Caco-2 (cell line): ENCODE measurements around the gene LSMEM2. TPM values are rescaled to one million over a fixed set of nuclear protein-coding genes. Genes with fewer than 3 reads are reported as not detected.
"Not testable (repeated sequence)": the region's sequence is repeated elsewhere in the genome, so short reads cannot be mapped to it uniquely, and the experiment has no call there.

Experiments
- BruUV-seq: library from RNA; stranded (reverse); fragments of 400-500 nt; replicated peaks from 2 replicates; lab custom pipeline; 2021; lab: Mats Ljungman, UMichigan
- CTCF ChIA-PET: fragments of 300-600 bp; sonication (Branson Sonifier 250); formaldehyde crosslinking; loops from one replicate; lab custom pipeline; 2022; ENCODE audit warnings: antibody characterized with exemption; lab: Charles Lee
- POLR2A ChIA-PET: fragments of 300-600 bp; sonication (Branson Sonifier 250); formaldehyde crosslinking; loops from one replicate; lab custom pipeline; 2022; ENCODE audit warnings: antibody characterized with exemption; lab: Charles Lee
- DNase-seq, 2 experiments: peaks; one replicate each; pipeline versions ENCODE4 v3.0.0 to v3.0.0-alpha.2; 2020 to 2022
- H3K27me3 ChIP-seq: replicated peaks from 2 replicates; pipeline ENCODE4 v1.6.0; 2011; ENCODE audit warnings: low read length; ENCODE audit not compliant: control insufficient read depth, insufficient read depth
- H3K36me3 ChIP-seq: 2 replicates; pipeline ENCODE4 v1.5.1; 2011; ENCODE audit warnings: low read length; ENCODE audit not compliant: control insufficient read depth, insufficient read depth
- H3K4me1 ChIP-seq: fragments of 250-450 bp; sonication (Bioruptor Pico); 2 replicates; pipeline ENCODE4 v1.5.1; 2020; ENCODE audit warnings: mild to moderate bottlenecking
- H3K4me3 ChIP-seq: 2 replicates; pipeline ENCODE4 v1.5.1; 2011; ENCODE audit warnings: low read depth, mild to moderate bottlenecking, control low read depth, low read length
- H3K9me3 ChIP-seq: fragments of 250-450 bp; sonication (Bioruptor Pico); 2 replicates; pipeline ENCODE4 v1.5.1; 2020; ENCODE audit warnings: mild to moderate bottlenecking, moderate library complexity
- H3K27ac Mint-ChIP-seq: one replicate; pipeline ENCODE4 v1.8.0; 2022; ENCODE audit warnings: mixed read lengths; ENCODE audit not compliant: unreplicated experiment
- H3K27me3 Mint-ChIP-seq: one replicate; pipeline ENCODE4 v1.8.0; 2022; ENCODE audit warnings: mixed read lengths; ENCODE audit not compliant: insufficient read depth, unreplicated experiment
- H3K36me3 Mint-ChIP-seq: one replicate; pipeline ENCODE4 v1.8.0; 2022; ENCODE audit warnings: mild to moderate bottlenecking, mixed read lengths; ENCODE audit not compliant: insufficient read depth, unreplicated experiment
- H3K4me1 Mint-ChIP-seq: one replicate; pipeline ENCODE4 v1.8.0; 2022; ENCODE audit warnings: low read depth, mixed read lengths; ENCODE audit not compliant: unreplicated experiment
- H3K4me3 Mint-ChIP-seq: one replicate; pipeline ENCODE4 v1.8.0; 2022; ENCODE audit warnings: mild to moderate bottlenecking, moderate library complexity, mixed read lengths; ENCODE audit not compliant: unreplicated experiment
- H3K9me3 Mint-ChIP-seq: one replicate; pipeline ENCODE4 v1.8.0; 2022; ENCODE audit warnings: mixed read lengths; ENCODE audit not compliant: unreplicated experiment
- CTCF ChIP-seq, 2 experiments: fragments of 200-600 bp in 1 of 2; IDR thresholded peaks; 1 replicate in 1 of 2; 2 replicates in 1 of 2; pipeline versions ENCODE4 v1.5.1 to v1.8.0; 2011 to 2022; ENCODE audit warnings: antibody characterized with exemption in 1 of 2, control low read depth in 1 of 2, inconsistent platforms in 1 of 2, low read depth in 1 of 2, low read length in 1 of 2, mild to moderate bottlenecking in 1 of 2, moderate library complexity in 1 of 2; ENCODE audit not compliant: insufficient read depth in 1 of 2, severe bottlenecking in 1 of 2, unreplicated experiment in 1 of 2
- intact Hi-C: fragments of 100-400 bp; cut with micrococcal nuclease; formaldehyde crosslinking; loops from one replicate; pipeline ENCODE4 v1.10.0; 2022; ENCODE audit not compliant: unreplicated experiment
- total RNA-seq: library from RNA; stranded (reverse); gene quantifications from 2 replicates; pipeline ENCODE4 v1.2.3, GENCODE V29; 2022

The LSMEM2 gene
- total RNA-seq, 1 experiment from 2014 or later = not detected

- no peak for DNase-seq
- Histone ChIP-seq H3K27me3 (no peaks in the 10 kb centered on the region), H3K4me1 (peaks cover 9% of the 10 kb centered on the region), H3K9me3 (no peaks in the 10 kb centered on the region), H3K4me3 (no peak overlapping the region), H3K36me3 (no peaks in the 10 kb centered on the region; the same call in none of the 2 replicates)
- Mint-ChIP-seq H3K27me3 (no peaks in the 10 kb centered on the region), H3K4me1 (no peaks in the 10 kb centered on the region), H3K36me3 (peaks cover 15% of the 10 kb centered on the region), H3K9me3 (no peaks in the 10 kb centered on the region), H3K27ac (no peak overlapping the region), H3K4me3 (no peak overlapping the region)
- ChIA-PET CTCF (interaction anchor here (0.9 kb wide), 1 partner anchor 13 kb away, joined by 3 read pairs; no protein-coding TSS in a partner anchor), POLR2A (interaction anchor here (0.5 kb wide), 1 partner anchor 326 kb away, joined by 8 read pairs; the partner anchor contains the start of gene HEMK1)
- no peak for TF ChIP-seq CTCF (IDR thresholded peaks at IDR 0.05; ENCODE audit: insufficient read depth in 1 of 2, low read depth in 1 of 2, low read length in 1 of 2, severe bottlenecking in 1 of 2, unreplicated experiment in 1 of 2)
- no TSS peak for BruUV-seq
- intact Hi-C loops = no loop called here
These were observed 35.9 kb upstream of the LSMEM2 start for GRCh38 chr3:50242851-50243542.

GRCh38 chr3:50243543-50243895 is 35.4 kb upstream of the LSMEM2 start:
- H3K36me3 Mint-ChIP-seq = peaks cover 15% of the 10 kb centered on the region
- no peak for TF ChIP-seq CTCF (IDR thresholded peaks at IDR 0.05; ENCODE audit: insufficient read depth in 1 of 2, low read depth in 1 of 2, low read length in 1 of 2, severe bottlenecking in 1 of 2, unreplicated experiment in 1 of 2)
- H3K4me1 Mint-ChIP-seq = no peaks in the 10 kb centered on the region
- Histone ChIP-seq H3K4me1 (peaks cover 8% of the 10 kb centered on the region), H3K27me3 (no peaks in the 10 kb centered on the region), H3K4me3 (no peak overlapping the region), H3K9me3 (no peaks in the 10 kb centered on the region), H3K36me3 (no peaks in the 10 kb centered on the region; the same call in none of the 2 replicates)
- CTCF ChIA-PET = interaction anchor here (0.9 to 1.0 kb wide), 2 partner anchors 8 to 14 kb away, joined by 3 to 7 read pairs; partner anchors contain the start of gene GNAI2
- intact Hi-C loops = no loop called here
- no peak overlapping the region for H3K4me3 Mint-ChIP-seq
- POLR2A ChIA-PET = no interaction called here
- no peaks in the 10 kb centered on the region for H3K27me3 Mint-ChIP-seq
- H3K9me3 Mint-ChIP-seq = no peaks in the 10 kb centered on the region
- DNase-seq = no peak
- no peak overlapping the region for H3K27ac Mint-ChIP-seq
- no TSS peak for BruUV-seq

- H3K4me1 ChIP-seq, H3K4me1 Mint-ChIP-seq, H3K27me3 ChIP-seq, DNase-seq, intact Hi-C loops, H3K27me3 Mint-ChIP-seq, H3K27ac Mint-ChIP-seq, H3K4me3 ChIP-seq, BruUV-seq, H3K36me3 ChIP-seq, H3K9me3 ChIP-seq, H3K9me3 Mint-ChIP-seq, H3K4me3 Mint-ChIP-seq, POLR2A ChIA-PET: not testable (repeated sequence)
- peaks cover 13% of the 10 kb centered on the region for H3K36me3 Mint-ChIP-seq
- CTCF ChIA-PET = interaction anchor here (1.0 to 4.1 kb wide), 2 partner anchors 9 kb away, joined by 7 to 30 read pairs; partner anchors contain the start of gene GNAI2
These were observed 34.1 kb upstream of the LSMEM2 start for GRCh38 chr3:50244813-50245212.
